Mucosa of rectum (tissue), 2 donors: ENCODE measurements around the gene SNED1.
A peak's percentile ranks its signal among the peaks of the same experiment; 100 is the strongest.

Source experiments
- H3K27ac ChIP-seq, 2 donors: one replicate each; pipeline ENCODE4 v1.7.0; 2013; ENCODE audit warnings: inconsistent platforms in 2 of 2, low read depth in 2 of 2, low read length in 2 of 2
- H3K27me3 ChIP-seq, 2 donors: one replicate each; pipeline ENCODE4 v1.7.0; 2013; ENCODE audit warnings: low read length in 2 of 2; ENCODE audit not compliant: control insufficient read depth in 2 of 2, insufficient read depth in 2 of 2
- H3K36me3 ChIP-seq, 2 donors: one replicate each; pipeline ENCODE4 v1.7.0; 2013; ENCODE audit warnings: low read length in 2 of 2; ENCODE audit not compliant: control insufficient read depth in 2 of 2, insufficient read depth in 2 of 2
- H3K4me1 ChIP-seq, 2 donors: one replicate each; pipeline ENCODE4 v1.7.0; 2013; ENCODE audit warnings: low read length in 2 of 2, mild to moderate bottlenecking in 1 of 2; ENCODE audit not compliant: control insufficient read depth in 2 of 2, insufficient read depth in 2 of 2
- H3K4me3 ChIP-seq, 2 donors: one replicate each; pipeline ENCODE4 v1.7.0; 2013; ENCODE audit warnings: low read length in 2 of 2
- H3K9ac ChIP-seq, 2 donors: one replicate each; pipeline ENCODE4 v1.7.0; 2013; ENCODE audit warnings: low read length in 2 of 2, low read depth in 1 of 2, mild to moderate bottlenecking in 1 of 2
- H3K9me3 ChIP-seq, 2 donors: one replicate each; pipeline ENCODE4 v1.7.0; 2013; ENCODE audit warnings: low read length in 2 of 2; ENCODE audit not compliant: control insufficient read depth in 2 of 2
- donor health status: healthy.
- donor health status: Normal muscosa, but diverticular disease.

Gene SNED1

GRCh38 chr2:240994171-240994896 lies 4.1 kb upstream of the SNED1 start:
- no peak overlapping the region for H3K9ac ChIP-seq
- H3K27me3 ChIP-seq: no peaks in the 10 kb centered on the region
- no peak overlapping the region for H3K4me3 ChIP-seq
- no peak overlapping the region for H3K27ac ChIP-seq
- peaks cover 10 to 26% of the 10 kb centered on the region in 2 donors for H3K4me1 ChIP-seq
- H3K36me3 ChIP-seq: no peaks in the 10 kb centered on the region
- H3K9me3 ChIP-seq: no peaks in the 10 kb centered on the region

GRCh38 chr2:240995041-240996021 lies 3.1 kb upstream of the SNED1 start:
- H3K9me3 ChIP-seq: no peaks in the 10 kb centered on the region
- no peaks in the 10 kb centered on the region for H3K36me3 ChIP-seq
- H3K4me3 ChIP-seq: no peak overlapping the region
- H3K9ac ChIP-seq: no peak overlapping the region
- H3K27ac ChIP-seq: no peak overlapping the region
- H3K4me1 ChIP-seq: peaks cover 11 to 21% of the 10 kb centered on the region in 2 donors
- H3K27me3 ChIP-seq: no peaks in the 10 kb centered on the region

GRCh38 chr2:240996161-240996833 lies 2.1 kb upstream of the SNED1 start:
- no peaks in the 10 kb centered on the region for H3K27me3 ChIP-seq
- no peaks in the 10 kb centered on the region for H3K9me3 ChIP-seq
- no peaks in the 10 kb centered on the region for H3K36me3 ChIP-seq
- H3K27ac ChIP-seq: peak overlapping the region in 1 of 2 donors; percentile 26
- peaks cover 11 to 20% of the 10 kb centered on the region in 2 donors for H3K4me1 ChIP-seq
- H3K4me3 ChIP-seq: no peak overlapping the region
- H3K9ac ChIP-seq: no peak overlapping the region

GRCh38 chr2:240996834-240997140 lies 1.6 kb upstream of the SNED1 start:
- Histone ChIP-seq H3K9ac (no peak overlapping the region), H3K27me3 (peaks cover 0 to 2% of the 10 kb centered on the region in 2 donors), H3K4me3 (no peak overlapping the region), H3K27ac (peak overlapping the region in 1 of 2 donors; percentile 26), H3K36me3 (no peaks in the 10 kb centered on the region), H3K9me3 (no peaks in the 10 kb centered on the region), H3K4me1 (peaks cover 11 to 20% of the 10 kb centered on the region in 2 donors)

GRCh38 chr2:240997141-240997855 lies 1.1 kb upstream of the SNED1 start:
- Histone ChIP-seq H3K4me1 (peaks cover 11 to 15% of the 10 kb centered on the region in 2 donors), H3K4me3 (peak overlapping the region in 1 of 2 donors; percentile 74), H3K9ac (peak overlapping the region in 1 of 2 donors; percentile 86), H3K27ac (peak overlapping the region; percentile 58 to 77), H3K36me3 (no peaks in the 10 kb centered on the region), H3K27me3 (peaks cover 0 to 2% of the 10 kb centered on the region in 2 donors), H3K9me3 (no peaks in the 10 kb centered on the region)

GRCh38 chr2:240998706-240998994 lies 232 bp downstream of the SNED1 start:
- H3K9ac ChIP-seq: peak overlapping the region in 1 of 2 donors; percentile 86
- H3K4me3 ChIP-seq: peak overlapping the region; percentile 50 to 74
- H3K9me3 ChIP-seq: peaks cover 3 to 5% of the 10 kb centered on the region in 2 donors
- no peak overlapping the region for H3K27ac ChIP-seq
- H3K27me3 ChIP-seq: peaks cover 0 to 2% of the 10 kb centered on the region in 2 donors
- no peaks in the 10 kb centered on the region for H3K36me3 ChIP-seq
- peaks cover 7 to 15% of the 10 kb centered on the region in 2 donors for H3K4me1 ChIP-seq

- Histone ChIP-seq H3K36me3 (no peaks in the 10 kb centered on the region), H3K4me3 (peak overlapping the region; percentile 50 to 55), H3K27ac (no peak overlapping the region), H3K9ac (peak overlapping the region in 1 of 2 donors; percentile 86), H3K4me1 (peaks cover 7 to 15% of the 10 kb centered on the region in 2 donors), H3K27me3 (peaks cover 0 to 2% of the 10 kb centered on the region in 2 donors), H3K9me3 (peaks cover 6 to 7% of the 10 kb centered on the region in 2 donors)
Observed at GRCh38 chr2:240998995-240999791, 775 bp downstream of the SNED1 start.

- H3K9ac ChIP-seq: no peak overlapping the region
- H3K9me3 ChIP-seq: peaks cover 6 to 7% of the 10 kb centered on the region in 2 donors
- peaks cover 0 to 2% of the 10 kb centered on the region in 2 donors for H3K27me3 ChIP-seq
- peaks cover 7 to 15% of the 10 kb centered on the region in 2 donors for H3K4me1 ChIP-seq
- peak overlapping the region; percentile 40 to 50 for H3K4me3 ChIP-seq
- H3K27ac ChIP-seq: no peak overlapping the region
- H3K36me3 ChIP-seq: no peaks in the 10 kb centered on the region
Observed at GRCh38 chr2:240999873-241000541, 1.6 kb downstream of the SNED1 start.
